Activated T-helper 1 cell treated with Interleukin-2 at 50 U/mL for 16 hours (primary cell): Measurements from ENCODE around the gene AFDN.

Experiments used
- DNase-seq: peaks from one replicate; pipeline ENCODE4 v3.0.0-alpha.2; 2020; ENCODE audit warnings: low read depth

The AFDN gene, protein sequence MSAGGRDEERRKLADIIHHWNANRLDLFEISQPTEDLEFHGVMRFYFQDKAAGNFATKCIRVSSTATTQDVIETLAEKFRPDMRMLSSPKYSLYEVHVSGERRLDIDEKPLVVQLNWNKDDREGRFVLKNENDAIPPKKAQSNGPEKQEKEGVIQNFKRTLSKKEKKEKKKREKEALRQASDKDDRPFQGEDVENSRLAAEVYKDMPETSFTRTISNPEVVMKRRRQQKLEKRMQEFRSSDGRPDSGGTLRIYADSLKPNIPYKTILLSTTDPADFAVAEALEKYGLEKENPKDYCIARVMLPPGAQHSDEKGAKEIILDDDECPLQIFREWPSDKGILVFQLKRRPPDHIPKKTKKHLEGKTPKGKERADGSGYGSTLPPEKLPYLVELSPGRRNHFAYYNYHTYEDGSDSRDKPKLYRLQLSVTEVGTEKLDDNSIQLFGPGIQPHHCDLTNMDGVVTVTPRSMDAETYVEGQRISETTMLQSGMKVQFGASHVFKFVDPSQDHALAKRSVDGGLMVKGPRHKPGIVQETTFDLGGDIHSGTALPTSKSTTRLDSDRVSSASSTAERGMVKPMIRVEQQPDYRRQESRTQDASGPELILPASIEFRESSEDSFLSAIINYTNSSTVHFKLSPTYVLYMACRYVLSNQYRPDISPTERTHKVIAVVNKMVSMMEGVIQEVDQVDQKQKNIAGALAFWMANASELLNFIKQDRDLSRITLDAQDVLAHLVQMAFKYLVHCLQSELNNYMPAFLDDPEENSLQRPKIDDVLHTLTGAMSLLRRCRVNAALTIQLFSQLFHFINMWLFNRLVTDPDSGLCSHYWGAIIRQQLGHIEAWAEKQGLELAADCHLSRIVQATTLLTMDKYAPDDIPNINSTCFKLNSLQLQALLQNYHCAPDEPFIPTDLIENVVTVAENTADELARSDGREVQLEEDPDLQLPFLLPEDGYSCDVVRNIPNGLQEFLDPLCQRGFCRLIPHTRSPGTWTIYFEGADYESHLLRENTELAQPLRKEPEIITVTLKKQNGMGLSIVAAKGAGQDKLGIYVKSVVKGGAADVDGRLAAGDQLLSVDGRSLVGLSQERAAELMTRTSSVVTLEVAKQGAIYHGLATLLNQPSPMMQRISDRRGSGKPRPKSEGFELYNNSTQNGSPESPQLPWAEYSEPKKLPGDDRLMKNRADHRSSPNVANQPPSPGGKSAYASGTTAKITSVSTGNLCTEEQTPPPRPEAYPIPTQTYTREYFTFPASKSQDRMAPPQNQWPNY (N-terminal part only)

GRCh38 chr6:167826896-167827582 is at the start of gene AFDN:
Gene AFDN, plus strand, starts transcription at chr6:167826911. Its CDS starts 222 bp downstream, at chr6:167827133.
- DNase-seq = no peak

- no peak for DNase-seq
These were observed 48.1 kb upstream of the AFDN start for GRCh38 chr6:167778497-167779128.

- DNase-seq = no peak
These were observed 47.4 kb upstream of the AFDN start for GRCh38 chr6:167779129-167779992.

GRCh38 chr6:167779993-167780655 is 46.6 kb upstream of the AFDN start:
- DNase-seq = no peak

GRCh38 chr6:167781066-167781767 is 45.5 kb upstream of the AFDN start:
- DNase-seq = no peak

GRCh38 chr6:167781868-167782267 is 44.8 kb upstream of the AFDN start:
- DNase-seq = no peak

- DNase-seq = no peak
These were observed 43.8 kb upstream of the AFDN start for GRCh38 chr6:167782698-167783517.

- no peak for DNase-seq
These were observed 39.6 kb upstream of the AFDN start for GRCh38 chr6:167786853-167787675.

- DNase-seq = no peak
These were observed 38.7 kb upstream of the AFDN start for GRCh38 chr6:167787896-167788562.

- no peak for DNase-seq
These were observed 38.2 kb upstream of the AFDN start for GRCh38 chr6:167788563-167788903.

- no peak for DNase-seq
These were observed 37.4 kb upstream of the AFDN start for GRCh38 chr6:167789358-167789757.

GRCh38 chr6:167791091-167791779 is 35.5 kb upstream of the AFDN start:
- DNase-seq = no peak

DNA sequence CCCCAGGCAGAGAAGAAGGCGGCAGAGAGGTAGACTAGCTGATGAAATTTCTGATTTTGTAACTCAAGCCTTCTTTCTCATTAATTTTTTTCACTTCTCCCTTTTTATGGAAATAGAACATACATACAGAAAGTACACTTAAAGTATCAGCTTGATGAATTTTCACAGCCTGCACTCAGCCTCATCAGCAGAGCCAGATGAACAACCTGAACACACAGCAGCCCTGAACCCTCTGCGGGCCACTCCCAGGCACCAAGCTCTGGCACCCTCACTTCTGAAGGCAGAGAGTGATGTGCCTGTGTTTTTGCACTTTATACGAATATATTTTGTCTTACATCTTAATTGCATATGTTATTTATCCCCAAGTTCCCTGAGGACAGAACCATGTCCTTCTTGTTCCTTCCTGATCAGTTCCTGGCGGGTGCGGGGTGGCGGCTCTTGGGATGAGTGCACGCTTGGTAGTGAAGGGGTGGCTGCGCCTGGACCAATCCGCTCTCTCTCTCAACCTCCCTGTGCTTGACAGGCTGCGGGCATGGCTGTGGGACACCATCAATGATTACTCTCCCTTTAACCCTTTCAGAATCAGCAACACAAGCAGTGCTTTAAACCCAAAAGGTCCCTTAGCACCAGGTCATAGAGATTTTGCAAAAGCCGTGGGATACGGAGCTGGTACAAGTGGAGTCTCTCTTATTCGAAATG is 34.8 kb upstream of the AFDN start:
- no peak for DNase-seq

GRCh38 chr6:167793421-167793820 is 33.3 kb upstream of the AFDN start:
- no peak for DNase-seq
